SK-N-SH treated with all-trans-retinoic acid at 6 μM for 48 hours (cell line): Measurements from ENCODE around the gene PSME2.

Experiments
- ARNTL ChIP-seq: fragments of 450-650 bp; formaldehyde crosslinking; IDR thresholded peaks from 2 replicates; pipeline ENCODE4 v1.5.0; 2020; ENCODE audit warnings: low read depth, mild to moderate bottlenecking, moderate library complexity, borderline replicate concordance
- BACH2 ChIP-seq: fragments of 250-450 bp; sonication (Bioruptor Pico); IDR thresholded peaks from 2 replicates; pipeline ENCODE4 v1.9.0; 2021; ENCODE audit warnings: mild to moderate bottlenecking, borderline replicate concordance
- SNAI2 ChIP-seq: fragments of 250-450 bp; sonication (Bioruptor Pico); IDR thresholded peaks from 2 replicates; pipeline ENCODE4 v1.5.0; 2020; ENCODE audit warnings: mild to moderate bottlenecking, moderate library complexity
- ZNF70 ChIP-seq: fragments of 450-650 bp; formaldehyde crosslinking; IDR thresholded peaks from 2 replicates; pipeline ENCODE4 v1.5.0; 2020; ENCODE audit warnings: mild to moderate bottlenecking, moderate library complexity
- TF ChIP-seq, protein P1 (sequence below): fragments of 250-450 bp; sonication (Bioruptor Pico); IDR thresholded peaks from 2 replicates; pipeline ENCODE4 v1.8.0; 2020; ENCODE audit warnings: mild to moderate bottlenecking, moderate library complexity, borderline replicate concordance

DNA sequence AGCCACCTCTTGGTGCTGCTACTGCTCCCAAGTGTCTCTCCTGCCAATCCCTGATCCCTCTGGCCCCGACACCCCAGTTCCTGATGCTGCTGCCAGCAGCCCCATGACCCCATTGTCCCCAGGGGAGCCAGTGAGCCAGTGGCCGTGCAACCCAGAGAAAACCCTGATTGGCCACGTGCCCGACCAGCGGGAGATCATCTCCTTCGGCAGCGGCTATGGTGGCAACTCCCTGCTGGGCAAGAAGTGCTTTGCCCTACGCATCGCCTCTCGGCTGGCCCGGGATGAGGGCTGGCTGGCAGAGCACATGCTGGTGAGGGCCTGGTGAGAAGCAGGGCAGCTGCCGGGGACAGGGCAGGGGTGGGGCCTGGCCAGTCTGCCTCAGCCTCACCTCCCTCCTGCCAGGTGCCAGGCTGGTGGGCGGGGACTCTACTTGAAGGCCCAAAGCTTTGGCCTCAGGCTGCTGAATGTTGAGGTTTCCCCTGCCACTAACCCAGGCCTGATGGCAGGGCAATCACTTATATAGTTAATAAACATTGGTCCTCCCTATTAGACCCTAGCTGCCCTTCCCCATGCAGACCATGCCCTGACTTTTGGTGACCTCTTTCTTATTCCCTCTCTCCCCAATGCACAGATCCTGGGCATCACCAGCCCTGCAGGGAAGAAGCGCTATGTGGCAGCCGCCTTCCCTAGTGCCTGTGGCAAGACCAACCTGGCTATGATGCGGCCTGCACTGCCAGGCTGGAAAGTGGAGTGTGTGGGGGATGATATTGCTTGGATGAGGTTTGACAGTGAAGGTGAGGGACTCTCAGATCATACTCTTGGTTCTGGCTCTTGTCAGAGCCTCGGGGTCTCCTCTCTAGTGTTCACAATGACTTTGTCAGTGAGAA is 47.2 kb downstream of the PSME2 start:
- TF ChIP-seq BACH2 (CRISPR knock-in tag) (no peak), SNAI2 (no peak), ARNTL (CRISPR knock-in tag) (no peak), ZNF70 (CRISPR knock-in tag) (no peak)
- TF ChIP-seq, protein P1, sequence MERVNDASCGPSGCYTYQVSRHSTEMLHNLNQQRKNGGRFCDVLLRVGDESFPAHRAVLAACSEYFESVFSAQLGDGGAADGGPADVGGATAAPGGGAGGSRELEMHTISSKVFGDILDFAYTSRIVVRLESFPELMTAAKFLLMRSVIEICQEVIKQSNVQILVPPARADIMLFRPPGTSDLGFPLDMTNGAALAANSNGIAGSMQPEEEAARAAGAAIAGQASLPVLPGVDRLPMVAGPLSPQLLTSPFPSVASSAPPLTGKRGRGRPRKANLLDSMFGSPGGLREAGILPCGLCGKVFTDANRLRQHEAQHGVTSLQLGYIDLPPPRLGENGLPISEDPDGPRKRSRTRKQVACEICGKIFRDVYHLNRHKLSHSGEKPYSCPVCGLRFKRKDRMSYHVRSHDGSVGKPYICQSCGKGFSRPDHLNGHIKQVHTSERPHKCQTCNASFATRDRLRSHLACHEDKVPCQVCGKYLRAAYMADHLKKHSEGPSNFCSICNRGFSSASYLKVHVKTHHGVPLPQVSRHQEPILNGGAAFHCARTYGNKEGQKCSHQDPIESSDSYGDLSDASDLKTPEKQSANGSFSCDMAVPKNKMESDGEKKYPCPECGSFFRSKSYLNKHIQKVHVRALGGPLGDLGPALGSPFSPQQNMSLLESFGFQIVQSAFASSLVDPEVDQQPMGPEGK (CRISPR knock-in tag) = no peak
